Activated naive CD4-positive, alpha-beta T cell treated with anti-CD3 and anti-CD28 coated beads for 36 hours (primary cell): Measurements from ENCODE around the gene PANX2. TPM values are rescaled to one million over a fixed set of nuclear protein-coding genes. Genes with fewer than 3 reads are reported as not detected.

ENCODE experiments used
- CTCF ChIA-PET: fragments of 350-600 bp; sonication (Branson Sonifier 250); formaldehyde crosslinking; loops from one replicate; lab custom pipeline; 2021; ENCODE audit warnings: antibody characterized with exemption; lab: Charles Lee
- DNase-seq: peaks from one replicate; pipeline ENCODE4 v3.0.0-alpha.2; 2020
- H3K27ac Mint-ChIP-seq: one replicate; pipeline ENCODE4 v1.8.0; 2021; ENCODE audit warnings: mild to moderate bottlenecking, mixed read lengths
- H3K27me3 Mint-ChIP-seq: one replicate; pipeline ENCODE4 v1.8.0; 2021; ENCODE audit warnings: low read depth, mixed read lengths
- H3K36me3 Mint-ChIP-seq: one replicate; pipeline ENCODE4 v1.8.0; 2021; ENCODE audit warnings: low read depth, mixed read lengths
- H3K4me1 Mint-ChIP-seq: one replicate; pipeline ENCODE4 v1.8.0; 2021; ENCODE audit warnings: low read depth, mixed read lengths
- H3K4me3 Mint-ChIP-seq: one replicate; pipeline ENCODE4 v1.8.0; 2021; ENCODE audit warnings: mild to moderate bottlenecking, moderate library complexity, mixed read lengths
- H3K9me3 Mint-ChIP-seq: one replicate; pipeline ENCODE4 v1.8.0; 2021; ENCODE audit warnings: mixed read lengths
- intact Hi-C: fragments of 100-400 bp; cut with micrococcal nuclease; formaldehyde crosslinking; loops from one replicate; pipeline ENCODE4 v1.15.1; 2023
- total RNA-seq, 2 experiments: library from RNA; stranded (reverse); gene quantifications; one replicate each; pipeline ENCODE4 v1.2.3, GENCODE V29; 2021

Gene PANX2
- total RNA-seq, 2 experiments from 2014 or later, result 1.2 to 1.7 TPM

DNA sequence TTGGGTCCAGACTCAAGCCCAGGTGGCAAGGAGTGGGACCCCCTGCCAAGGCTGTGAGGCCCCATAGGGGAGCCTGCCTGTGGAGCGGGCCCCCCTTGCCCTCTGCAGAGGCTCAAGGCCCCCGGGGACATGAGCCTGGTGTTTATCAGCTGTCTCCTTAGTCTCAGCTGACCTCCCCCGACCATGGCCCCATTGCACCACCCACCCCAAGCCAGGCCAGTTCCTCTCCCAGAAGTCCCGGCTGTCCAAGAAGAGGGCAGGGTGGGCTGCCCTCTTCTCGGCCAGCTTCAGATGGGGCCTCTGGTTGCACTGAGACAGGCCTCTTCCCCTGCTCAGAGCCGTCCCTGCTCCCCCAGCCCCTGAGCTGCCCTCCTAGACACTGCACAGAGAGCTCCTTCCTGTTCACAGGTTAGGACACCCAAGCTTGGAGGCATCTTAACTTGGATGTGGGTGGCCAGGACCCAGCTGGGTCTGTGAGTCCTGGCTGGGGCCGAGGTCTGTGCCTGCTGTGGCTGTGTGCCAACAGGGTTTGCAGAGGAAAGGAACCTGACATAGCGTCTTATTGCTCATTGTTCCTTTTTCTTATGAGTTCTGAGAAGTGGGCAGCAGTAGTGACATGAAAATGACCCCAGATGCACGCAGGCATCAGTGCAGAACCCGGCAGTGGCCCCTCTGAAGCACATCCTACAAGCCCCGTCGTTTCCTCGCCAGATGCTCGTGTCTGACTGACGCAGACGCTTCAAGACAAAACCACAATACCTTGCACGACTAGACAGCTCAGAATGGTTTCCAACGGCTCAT lies 20.6 kb downstream of the PANX2 start:
- H3K27me3 Mint-ChIP-seq, result no peaks in the 10 kb centered on the region
- peaks cover 14% of the 10 kb centered on the region for H3K36me3 Mint-ChIP-seq
- CTCF ChIA-PET, result interaction anchor here (0.5 to 3.3 kb wide), 8 partner anchors 11 to 261 kb away, joined by 3 to 15 read pairs (median 6); no protein-coding TSS in a partner anchor
- intact Hi-C loops, result loop anchor here (1.0 to 5.0 kb wide), 8 partner anchors 9 to 364 kb away; partner anchors contain the start of genes BRD1, PANX2 and PIM3
- no peaks in the 10 kb centered on the region for H3K9me3 Mint-ChIP-seq
- peak; percentile 84 for DNase-seq
- H3K4me3 Mint-ChIP-seq, result peak overlapping the region; percentile 84
- peak overlapping the region; percentile 88 for H3K27ac Mint-ChIP-seq
- H3K4me1 Mint-ChIP-seq, result peaks cover 53% of the 10 kb centered on the region

DNA sequence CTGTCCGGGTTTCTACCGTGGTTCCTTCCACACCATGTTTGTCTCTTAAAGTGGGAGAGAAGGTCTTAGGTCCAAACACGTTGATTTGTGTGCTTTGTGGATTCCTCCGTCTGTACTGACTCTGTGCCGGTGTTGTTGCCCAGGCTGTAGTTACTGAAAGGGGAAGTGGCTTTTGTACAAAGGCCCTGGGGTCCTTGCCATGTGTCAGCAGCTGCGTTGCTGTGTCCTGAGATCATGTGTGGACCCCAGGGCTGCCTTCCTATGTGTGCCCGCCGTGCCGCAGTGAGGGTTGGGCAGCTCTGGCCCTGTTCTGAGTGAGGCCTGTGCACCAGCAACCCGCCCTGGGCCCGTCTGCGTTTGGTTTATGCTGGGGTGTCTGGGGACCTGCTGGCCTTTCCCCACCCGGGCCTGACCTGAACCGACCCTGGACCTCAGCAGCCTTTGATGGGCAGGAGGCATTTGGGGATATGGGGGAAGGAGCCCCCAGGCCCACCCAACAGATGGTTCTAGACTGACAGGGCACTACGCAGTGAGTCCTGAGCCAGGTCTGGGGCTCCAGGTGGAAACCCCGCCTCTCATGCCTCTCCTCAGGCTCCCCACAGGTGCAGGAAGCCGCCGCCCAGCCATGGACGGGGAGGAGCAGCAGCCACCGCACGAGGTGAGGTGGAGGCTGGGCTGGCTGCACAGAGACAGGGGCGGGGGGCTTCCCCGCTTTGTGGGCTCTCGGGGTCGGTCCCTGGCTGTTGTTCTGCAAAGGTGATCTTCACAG lies 22.1 kb downstream of the PANX2 start:
- H3K27me3 Mint-ChIP-seq, result no peaks in the 10 kb centered on the region
- H3K4me1 Mint-ChIP-seq, result peaks cover 45% of the 10 kb centered on the region
- intact Hi-C loops, result loop anchor here (5.0 kb wide), 4 partner anchors 175 to 365 kb away; partner anchors contain the start of genes BRD1 and PIM3
- CTCF ChIA-PET, result interaction anchor here (3.3 kb wide), 1 partner anchor 43 kb away, joined by 15 read pairs; no protein-coding TSS in a partner anchor
- no peaks in the 10 kb centered on the region for H3K9me3 Mint-ChIP-seq
- peak overlapping the region; percentile 84 for H3K4me3 Mint-ChIP-seq
- H3K36me3 Mint-ChIP-seq, result peaks cover 12% of the 10 kb centered on the region
- DNase-seq, result peak; percentile 53
- peak overlapping the region; percentile 88 for H3K27ac Mint-ChIP-seq

DNA sequence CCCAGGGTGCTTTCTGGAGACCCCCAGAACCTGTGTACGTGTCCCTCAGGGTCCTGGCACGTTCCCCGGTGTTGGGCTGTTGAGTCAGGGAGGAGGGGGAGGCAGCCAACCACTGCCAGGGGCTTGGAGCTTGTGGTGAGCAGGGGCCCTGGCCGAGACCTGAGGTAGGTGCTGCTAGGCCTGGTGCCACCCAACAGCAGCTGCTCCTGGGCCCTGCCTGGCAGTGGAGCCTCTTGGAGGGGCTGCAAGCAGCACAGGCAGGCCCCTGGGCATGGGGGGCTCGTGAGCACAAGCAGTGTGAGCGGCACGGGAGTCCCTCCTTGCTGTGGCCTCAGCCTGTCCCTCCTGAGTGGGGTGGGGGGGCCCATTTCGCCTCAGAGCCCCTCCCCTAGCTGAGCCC lies 23.1 kb downstream of the PANX2 start:
- Mint-ChIP-seq H3K36me3 (peaks cover 13% of the 10 kb centered on the region), H3K27me3 (no peaks in the 10 kb centered on the region), H3K4me3 (no peak overlapping the region), H3K27ac (no peak overlapping the region), H3K9me3 (no peaks in the 10 kb centered on the region), H3K4me1 (peaks cover 39% of the 10 kb centered on the region)
- CTCF ChIA-PET, result no interaction called here
- intact Hi-C loops, result loop anchor here (5.0 kb wide), 4 partner anchors 176 to 366 kb away; partner anchors contain the start of genes BRD1 and PIM3
- DNase-seq, result no peak

GRCh38 chr22:50194037-50194805 lies 23.7 kb downstream of the PANX2 start:
- Mint-ChIP-seq H3K4me1 (peaks cover 34% of the 10 kb centered on the region), H3K27me3 (no peaks in the 10 kb centered on the region), H3K4me3 (no peak overlapping the region), H3K36me3 (peaks cover 13% of the 10 kb centered on the region), H3K9me3 (no peaks in the 10 kb centered on the region), H3K27ac (no peak overlapping the region)
- DNase-seq, result no peak
- intact Hi-C loops, result loop anchor here (5.0 kb wide), 4 partner anchors 177 to 367 kb away; partner anchors contain the start of genes BRD1 and PIM3
- CTCF ChIA-PET, result no interaction called here

DNA sequence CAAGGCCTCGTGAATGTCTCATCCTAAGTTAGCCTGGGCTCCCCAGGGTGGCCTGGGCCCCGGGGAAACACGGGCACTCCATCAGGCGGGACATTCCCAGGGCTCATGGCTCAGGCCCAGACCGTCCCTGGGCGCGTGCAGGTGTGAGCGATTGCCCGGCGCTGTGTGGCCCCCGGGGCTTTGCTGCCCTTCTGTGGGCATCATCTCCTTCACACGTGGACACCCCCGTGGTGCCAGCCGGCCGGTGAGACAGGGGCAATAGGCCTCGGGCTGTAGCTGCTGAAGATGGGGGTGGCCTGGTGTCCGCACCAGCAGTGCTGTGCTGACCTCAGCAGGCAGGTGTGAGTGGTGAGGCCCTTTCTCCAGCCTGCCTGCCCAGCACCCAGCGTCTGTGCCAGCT lies 25.7 kb downstream of the PANX2 start:
- no peak for DNase-seq
- peaks cover 27% of the 10 kb centered on the region for H3K4me1 Mint-ChIP-seq
- intact Hi-C loops, result no loop called here

DNA sequence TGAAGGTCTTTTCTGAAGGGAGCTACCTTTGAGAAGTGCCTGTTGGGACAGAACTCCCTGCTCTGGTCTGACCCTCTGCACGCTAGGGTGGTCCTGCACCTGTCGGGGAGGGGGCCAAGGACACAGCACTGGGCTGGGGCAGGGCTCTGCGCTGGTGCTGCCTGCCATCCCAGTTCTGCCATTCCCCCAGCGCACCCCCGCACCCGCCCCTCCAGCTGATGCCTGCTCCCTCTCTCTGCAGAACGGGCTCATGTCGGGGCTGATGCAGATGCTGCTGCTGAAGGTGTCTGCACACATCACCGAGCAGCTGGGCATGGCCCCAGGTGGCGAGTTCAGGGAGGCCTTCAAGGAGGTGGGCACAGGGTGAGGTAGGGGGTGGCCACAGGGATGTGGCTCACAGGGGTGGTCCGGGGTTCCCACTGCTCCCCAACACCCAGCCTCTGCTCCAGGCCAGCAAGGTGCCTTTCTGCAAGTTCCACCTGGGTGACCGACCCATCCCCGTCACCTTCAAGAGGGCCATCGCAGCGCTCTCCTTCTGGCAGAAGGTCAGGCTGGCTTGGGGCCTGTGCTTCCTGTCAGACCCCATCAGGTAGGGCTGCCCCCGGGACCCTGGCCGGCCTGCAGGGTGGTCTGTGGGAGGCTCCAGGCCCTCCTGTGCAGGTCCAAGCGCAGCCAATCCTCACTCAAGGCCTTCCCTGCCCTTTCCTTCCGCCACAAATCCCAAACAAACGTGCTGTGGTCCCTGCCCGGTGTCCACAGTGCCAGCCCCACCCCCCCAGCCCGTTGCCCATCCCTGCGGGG lies 26.7 kb downstream of the PANX2 start:
- no peak overlapping the region for H3K27ac Mint-ChIP-seq
- no peaks in the 10 kb centered on the region for H3K9me3 Mint-ChIP-seq
- no peak overlapping the region for H3K4me3 Mint-ChIP-seq
- intact Hi-C loops, result no loop called here
- H3K36me3 Mint-ChIP-seq, result peaks cover 4% of the 10 kb centered on the region
- CTCF ChIA-PET, result no interaction called here
- DNase-seq, result no peak
- no peaks in the 10 kb centered on the region for H3K27me3 Mint-ChIP-seq
- H3K4me1 Mint-ChIP-seq, result peaks cover 21% of the 10 kb centered on the region

More for the DNA sequence above, 25.7 kb downstream of the PANX2 start:
- peaks cover 11% of the 10 kb centered on the region for H3K36me3 Mint-ChIP-seq
- no peaks in the 10 kb centered on the region for H3K27me3 Mint-ChIP-seq
- no peaks in the 10 kb centered on the region for H3K9me3 Mint-ChIP-seq
- no peak overlapping the region for H3K4me3 Mint-ChIP-seq
- CTCF ChIA-PET, result no interaction called here
- H3K27ac Mint-ChIP-seq, result no peak overlapping the region

DNA sequence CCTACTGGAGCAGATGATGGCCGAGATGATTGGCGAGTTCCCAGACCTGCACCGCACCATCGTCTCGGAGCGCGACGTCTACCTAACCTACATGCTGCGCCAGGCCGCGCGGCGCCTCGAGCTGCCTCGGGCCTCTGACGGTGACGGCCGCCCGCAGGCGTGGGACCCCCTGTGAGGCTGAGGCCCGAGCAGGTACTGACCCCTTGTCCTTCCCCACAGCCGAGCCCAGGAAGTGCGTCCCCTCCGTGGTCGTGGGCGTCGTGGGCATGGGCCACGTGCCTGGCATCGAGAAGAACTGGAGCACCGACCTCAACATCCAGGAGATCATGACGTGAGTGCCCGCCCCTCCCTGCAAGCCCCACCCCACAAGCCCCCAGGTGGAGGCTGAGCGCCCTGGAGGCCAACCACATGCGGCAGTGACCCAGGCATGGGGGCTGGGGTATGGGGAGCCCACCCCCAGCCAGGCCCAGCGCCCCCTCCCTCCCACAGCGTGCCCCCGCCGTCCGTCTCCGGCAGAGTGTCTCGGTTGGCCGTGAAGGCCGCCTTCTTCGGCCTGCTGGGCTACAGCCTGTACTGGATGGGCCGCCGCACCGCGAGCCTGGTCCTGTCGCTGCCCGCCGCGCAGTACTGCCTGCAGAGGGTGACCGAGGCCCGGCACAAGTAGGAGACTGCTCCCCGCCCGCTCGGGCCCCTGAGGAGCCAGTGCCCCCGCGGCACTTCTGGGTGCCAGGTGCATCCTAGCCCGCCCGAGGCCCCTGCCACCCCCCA lies 27.5 kb downstream of the PANX2 start:
- H3K9me3 Mint-ChIP-seq, result no peaks in the 10 kb centered on the region
- no peaks in the 10 kb centered on the region for H3K27me3 Mint-ChIP-seq
- no peak overlapping the region for H3K27ac Mint-ChIP-seq
- intact Hi-C loops, result no loop called here
- peaks cover 19% of the 10 kb centered on the region for H3K4me1 Mint-ChIP-seq
- H3K4me3 Mint-ChIP-seq, result no peak overlapping the region
- DNase-seq, result no peak
- peaks cover 4% of the 10 kb centered on the region for H3K36me3 Mint-ChIP-seq
- CTCF ChIA-PET, result no interaction called here

- CTCF ChIA-PET, result no interaction called here
- H3K36me3 Mint-ChIP-seq, result peaks cover 8% of the 10 kb centered on the region
- H3K4me3 Mint-ChIP-seq, result no peak overlapping the region
- H3K27me3 Mint-ChIP-seq, result no peaks in the 10 kb centered on the region
- peaks cover 22% of the 10 kb centered on the region for H3K4me1 Mint-ChIP-seq
- DNase-seq, result no peak
- intact Hi-C loops, result no loop called here
- H3K27ac Mint-ChIP-seq, result no peak overlapping the region
- H3K9me3 Mint-ChIP-seq, result no peaks in the 10 kb centered on the region
These were observed 28.1 kb downstream of the PANX2 start for GRCh38 chr22:50198624-50199017.

DNA sequence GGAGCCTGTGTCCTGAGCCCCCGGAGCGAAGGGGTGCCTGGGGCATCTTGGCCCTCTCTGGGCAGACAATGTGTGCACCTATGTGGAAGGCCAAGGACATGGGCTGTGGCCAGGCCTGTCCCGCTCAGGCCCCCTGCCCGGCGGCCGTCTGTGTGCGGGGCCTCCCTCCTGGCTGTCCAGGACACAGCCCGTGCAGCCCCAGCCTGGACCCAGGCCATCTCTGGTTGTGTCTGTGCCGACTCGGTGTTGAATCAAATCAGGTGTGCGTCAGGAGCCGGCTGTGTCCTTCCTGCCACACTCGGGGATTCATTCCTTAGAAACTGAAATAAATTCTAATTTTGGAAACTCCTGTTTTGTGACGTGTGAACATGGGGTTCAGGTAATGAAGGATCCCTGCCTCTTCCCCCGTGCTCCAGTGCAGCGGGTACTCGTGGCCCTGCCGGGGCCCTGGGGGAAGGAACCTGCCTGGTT lies 28.8 kb downstream of the PANX2 start:
- no peaks in the 10 kb centered on the region for H3K9me3 Mint-ChIP-seq
- no peaks in the 10 kb centered on the region for H3K27me3 Mint-ChIP-seq
- peak overlapping the region; percentile 65 for H3K4me3 Mint-ChIP-seq
- intact Hi-C loops, result no loop called here
- no peak for DNase-seq
- H3K27ac Mint-ChIP-seq, result peak overlapping the region; percentile 56
- peaks cover 22% of the 10 kb centered on the region for H3K4me1 Mint-ChIP-seq
- CTCF ChIA-PET, result no interaction called here
- H3K36me3 Mint-ChIP-seq, result peaks cover 11% of the 10 kb centered on the region

DNA sequence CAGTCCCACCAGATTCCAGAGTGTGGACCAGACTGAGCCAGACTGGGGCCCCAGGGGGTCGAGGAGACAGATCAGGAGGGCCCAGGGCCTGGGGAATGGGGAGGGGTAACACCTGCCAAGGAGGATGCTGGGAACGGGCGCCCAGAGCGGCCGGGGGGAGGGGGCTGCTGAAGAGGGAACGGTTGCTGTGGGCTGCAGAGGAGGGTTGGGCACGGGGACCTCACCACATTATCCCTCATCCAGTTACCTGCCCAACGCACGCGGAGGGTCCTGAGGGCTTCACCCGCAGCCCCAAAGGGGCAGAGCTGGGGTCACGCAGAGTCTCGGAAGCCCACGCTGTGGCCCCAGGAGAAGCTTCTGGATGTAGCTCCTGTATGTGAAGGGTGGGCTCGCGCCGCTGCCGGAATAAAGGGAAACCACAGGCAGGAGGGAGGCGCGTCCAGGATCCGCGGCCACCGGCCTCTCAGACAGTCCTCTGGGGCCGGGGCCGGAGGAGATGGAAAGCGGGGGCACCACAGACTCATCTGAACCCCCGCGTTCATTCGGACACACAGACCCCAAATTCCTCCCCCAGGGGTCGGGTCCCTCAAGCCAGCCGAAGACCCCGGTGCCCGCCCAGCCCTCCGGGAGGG lies 29.4 kb downstream of the PANX2 start:
- Mint-ChIP-seq H3K4me1 (peaks cover 22% of the 10 kb centered on the region), H3K27ac (peak overlapping the region; percentile 56), H3K4me3 (peak overlapping the region; percentile 65), H3K9me3 (no peaks in the 10 kb centered on the region), H3K27me3 (no peaks in the 10 kb centered on the region), H3K36me3 (peaks cover 11% of the 10 kb centered on the region)
- CTCF ChIA-PET, result no interaction called here
- intact Hi-C loops, result loop anchor here (1.0 to 5.0 kb wide), 4 partner anchors 9 to 268 kb away; partner anchors contain the start of genes TRABD and TUBGCP6
- DNase-seq, result no peak
